ENCODE data around the gene SPATA31D4. TPM values are rescaled to one million over a fixed set of nuclear protein-coding genes. Genes with fewer than 3 reads are reported as not detected.

SPATA31D4 gene
- total RNA-seq, 6 experiments from 2014 or later, result not detected

DNA sequence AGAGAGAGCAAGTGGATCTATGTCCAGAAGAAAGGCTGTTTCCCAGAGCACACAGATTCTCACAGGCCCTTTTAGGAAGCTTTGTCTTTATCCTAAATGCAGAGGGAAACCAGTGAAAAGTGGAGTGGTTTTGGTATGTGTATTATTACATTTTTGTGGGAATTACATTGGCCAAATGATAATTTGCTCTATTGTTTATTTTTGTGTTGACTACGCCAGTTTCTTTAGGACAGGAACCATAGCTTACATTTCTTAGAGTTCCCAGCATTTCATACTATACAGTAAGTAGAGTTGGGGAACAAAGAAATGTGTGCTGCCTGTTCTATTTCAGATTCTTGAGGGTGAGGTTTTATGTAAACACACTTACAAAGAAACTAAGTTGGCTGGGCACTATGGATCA, 29.4 kb upstream of the SPATA31D4 start:
- no peak for DNase-seq
- TF ChIP-seq CTCF (IDR thresholded peaks at IDR 0.05) (no peak), POLR2A (IDR thresholded peaks at IDR 0.05) (no peak)
- intact Hi-C loops (cut with DNase I), result no loop called here
- no peak overlapping the region for H3K4me3 ChIP-seq
- no peaks in the 10 kb centered on the region for H3K4me1 ChIP-seq
- ATAC-seq, result no peak
- 81% methylated on average over 1 of the region's 1 CpG for WGBS (ENCODE audit: insufficient coverage, low coverage, low lambda C conversion rate, missing lambda C conversion rate)
- H3K36me3 ChIP-seq, result no peaks in the 10 kb centered on the region
- H3K9me3 ChIP-seq, result no peaks in the 10 kb centered on the region
- no peak overlapping the region for H3K27ac ChIP-seq
- H3K27me3 ChIP-seq, result no peaks in the 10 kb centered on the region

DNA sequence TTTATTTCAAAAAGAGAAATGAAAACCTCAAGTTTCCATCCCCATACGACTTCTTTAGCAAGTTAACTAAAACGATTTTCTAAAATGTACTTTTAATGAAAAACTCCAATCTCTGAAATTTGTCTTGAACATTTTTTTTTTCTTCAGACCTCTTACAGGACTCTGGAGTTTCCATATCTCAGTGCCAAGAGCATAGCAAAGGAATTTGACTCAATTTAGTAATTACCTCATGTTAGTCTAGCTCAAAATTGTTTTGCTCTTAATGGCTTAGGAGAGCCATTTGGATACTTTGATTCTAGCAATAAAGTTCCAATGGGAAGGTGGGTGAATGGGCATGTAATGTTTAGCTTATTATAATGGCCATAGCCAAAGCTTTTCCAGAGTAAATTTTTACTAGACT, 26.0 kb upstream of the SPATA31D4 start:
- no peak for ATAC-seq
- WGBS (ENCODE audit: insufficient coverage, low coverage, low lambda C conversion rate, missing lambda C conversion rate), result 62% methylated on average over 2 of the region's 2 CpGs

DNA sequence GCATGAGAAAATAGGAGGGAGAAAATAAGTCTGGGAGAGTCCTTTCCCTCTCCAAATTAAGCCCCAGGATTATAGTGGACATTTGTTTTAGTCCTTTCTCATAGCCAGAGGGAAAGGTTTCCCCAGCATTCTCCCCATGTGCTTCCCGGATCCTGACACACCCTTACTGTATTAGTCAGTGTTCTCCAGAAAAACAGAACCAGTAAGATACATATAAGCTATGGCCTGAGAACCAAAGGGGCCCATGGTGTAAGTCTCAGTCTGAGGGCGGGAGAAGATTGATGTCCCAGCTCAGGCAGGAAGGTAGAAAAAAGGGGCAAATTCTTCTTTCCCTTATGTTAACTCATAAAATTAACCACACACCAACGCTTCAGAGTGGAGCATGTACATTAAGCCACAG, 25.6 kb upstream of the SPATA31D4 start:
- no peak for TF ChIP-seq CTCF (IDR thresholded peaks at IDR 0.05)
- TF ChIP-seq POLR2A (IDR thresholded peaks at IDR 0.05), result no peak
- H3K36me3 ChIP-seq, result no peaks in the 10 kb centered on the region
- H3K4me3 ChIP-seq, result no peak overlapping the region
- ATAC-seq (no peak), DNase-seq (no peak)
- H3K27ac ChIP-seq, result no peak overlapping the region
- WGBS (ENCODE audit: insufficient coverage, low coverage, low lambda C conversion rate, missing lambda C conversion rate), result 81% methylated on average over 2 of the region's 3 CpGs
- no peaks in the 10 kb centered on the region for H3K27me3 ChIP-seq
- intact Hi-C loops (cut with DNase I), result no loop called here
- H3K9me3 ChIP-seq, result no peaks in the 10 kb centered on the region
- no peaks in the 10 kb centered on the region for H3K4me1 ChIP-seq

More for the DNA sequence above, 26.0 kb upstream of the SPATA31D4 start:
- TF ChIP-seq CTCF (IDR thresholded peaks at IDR 0.05) (no peak), POLR2A (IDR thresholded peaks at IDR 0.05) (no peak)
- intact Hi-C loops (cut with DNase I), result no loop called here
- Histone ChIP-seq H3K27ac (no peak overlapping the region), H3K4me3 (no peak overlapping the region), H3K4me1 (no peaks in the 10 kb centered on the region), H3K9me3 (no peaks in the 10 kb centered on the region), H3K27me3 (no peaks in the 10 kb centered on the region), H3K36me3 (no peaks in the 10 kb centered on the region)
- DNase-seq, result no peak

DNA sequence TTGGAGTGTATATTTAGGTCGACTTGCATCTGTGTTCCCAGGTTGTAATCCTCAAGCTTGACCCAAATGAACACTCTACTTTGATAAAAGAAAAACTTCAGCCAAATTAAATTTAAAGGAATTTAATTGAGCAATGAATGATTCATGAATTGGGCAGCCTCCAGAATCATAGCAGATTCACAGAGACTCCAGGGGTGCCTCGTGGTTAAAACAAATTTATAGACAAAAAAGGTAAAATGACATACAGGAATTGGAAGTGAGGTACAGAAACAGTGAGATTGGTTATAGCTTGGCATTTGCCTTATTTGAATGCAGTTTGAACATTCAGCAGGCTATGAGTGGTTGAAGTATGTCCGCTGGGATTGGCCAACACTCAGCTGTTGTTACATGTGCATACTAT, 21.6 kb upstream of the SPATA31D4 start:
- TF ChIP-seq CTCF (IDR thresholded peaks at IDR 0.05), result no peak
- TF ChIP-seq POLR2A (IDR thresholded peaks at IDR 0.05), result no peak
- WGBS (ENCODE audit: insufficient coverage, low coverage, low lambda C conversion rate, missing lambda C conversion rate), result 63% methylated on average over 3 of the region's 3 CpGs
- H3K4me1 ChIP-seq, result peaks cover 0 to 3% (median 0%) of the 10 kb centered on the region in 4 donors
- H3K27me3 ChIP-seq, result no peaks in the 10 kb centered on the region
- H3K27ac ChIP-seq, result no peak overlapping the region
- no peak overlapping the region for H3K4me3 ChIP-seq
- H3K9me3 ChIP-seq, result no peaks in the 10 kb centered on the region
- H3K36me3 ChIP-seq, result no peaks in the 10 kb centered on the region
- intact Hi-C loops (cut with DNase I), result no loop called here
- ATAC-seq (no peak), DNase-seq (no peak)

DNA sequence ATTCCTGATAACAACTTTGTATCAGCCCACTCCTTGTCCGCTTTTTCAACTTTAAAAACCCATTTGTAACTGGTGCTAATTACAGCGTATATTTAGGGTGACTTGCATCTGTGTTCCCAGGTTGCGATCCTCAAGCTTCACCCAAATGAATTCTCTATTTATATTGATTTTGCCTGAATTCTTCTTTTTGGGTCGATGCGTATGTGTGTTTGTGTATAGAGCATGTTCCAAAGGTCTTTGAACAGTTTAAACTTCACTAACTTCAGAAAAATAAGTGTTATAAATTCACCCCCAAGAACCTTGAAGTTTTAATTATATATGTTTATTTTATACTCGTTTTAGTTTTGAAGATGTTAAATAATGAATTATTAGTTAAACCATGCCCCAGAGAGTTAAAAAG, 16.1 kb upstream of the SPATA31D4 start:
- Histone ChIP-seq H3K27ac (no peak overlapping the region), H3K9me3 (no peaks in the 10 kb centered on the region), H3K4me3 (no peak overlapping the region), H3K27me3 (no peaks in the 10 kb centered on the region), H3K4me1 (peaks cover 0 to 12% (median 0%) of the 10 kb centered on the region in 4 donors), H3K36me3 (no peaks in the 10 kb centered on the region)
- WGBS (ENCODE audit: insufficient coverage, low coverage, low lambda C conversion rate, missing lambda C conversion rate), result 44% methylated on average over 6 of the region's 6 CpGs
- DNase-seq, result no peak
- intact Hi-C loops (cut with DNase I), result no loop called here
- ATAC-seq, result peak; percentile 38 to 76 (median 55)
- TF ChIP-seq CTCF (IDR thresholded peaks at IDR 0.05) (no peak), POLR2A (IDR thresholded peaks at IDR 0.05) (no peak)
